Trophoblast cell (in vitro differentiated cells and primary cell): Measurements from ENCODE around the gene RPTOR.
A peak's percentile ranks its signal among the peaks of the same experiment; 100 is the strongest.

Source experiments
- DNase-seq, 2 donors: peaks; one replicate each; pipeline ENCODE4 v3.0.0-alpha.2; 2016
- H2AFZ ChIP-seq: 2 replicates; pipeline ENCODE4 v1.6.1; 2013; ENCODE audit warnings: low read length, moderate library complexity, mild to moderate bottlenecking; ENCODE audit not compliant: insufficient read depth, poor library complexity
- H2AK5ac ChIP-seq: 2 replicates; pipeline ENCODE4 v1.6.1; 2013; ENCODE audit warnings: mild to moderate bottlenecking, low read length
- H2BK120ac ChIP-seq: 2 replicates; pipeline ENCODE4 v1.6.1; 2013; ENCODE audit warnings: low read length, mild to moderate bottlenecking, moderate library complexity; ENCODE audit not compliant: insufficient read depth, poor library complexity
- H2BK12ac ChIP-seq: 2 replicates; pipeline ENCODE4 v1.6.1; 2013; ENCODE audit warnings: mild to moderate bottlenecking, low read length, moderate library complexity
- H2BK5ac ChIP-seq: 2 replicates; pipeline ENCODE4 v1.6.1; 2013; ENCODE audit warnings: low read length, low read depth, moderate library complexity, mild to moderate bottlenecking; ENCODE audit not compliant: poor library complexity
- H3K14ac ChIP-seq: 2 replicates; pipeline ENCODE4 v1.6.1; 2013; ENCODE audit warnings: mild to moderate bottlenecking, low read length
- H3K18ac ChIP-seq: 2 replicates; pipeline ENCODE4 v1.6.1; 2013; ENCODE audit warnings: mild to moderate bottlenecking, low read length
- H3K23ac ChIP-seq: 2 replicates; pipeline ENCODE4 v1.6.1; 2013; ENCODE audit warnings: low read length
- H3K27ac ChIP-seq: 2 replicates; pipeline ENCODE4 v1.5.1; 2013; ENCODE audit warnings: low read depth, mild to moderate bottlenecking, inconsistent platforms, low read length, moderate library complexity
- H3K27me3 ChIP-seq: 2 replicates; pipeline ENCODE4 v1.6.1; 2013; ENCODE audit warnings: inconsistent platforms, mild to moderate bottlenecking, low read length, moderate library complexity; ENCODE audit not compliant: insufficient read depth
- H3K36me3 ChIP-seq, 2 experiments: 1 replicate in 1 of 2; 2 replicates in 1 of 2; pipeline ENCODE4 v1.6.1; 2013; ENCODE audit warnings: low read length in 2 of 2, mild to moderate bottlenecking in 2 of 2, moderate library complexity in 1 of 2; ENCODE audit not compliant: insufficient read depth in 2 of 2, control insufficient read depth in 1 of 2
- H3K4ac ChIP-seq: 2 replicates; pipeline ENCODE4 v1.6.1; 2013; ENCODE audit warnings: low read depth, mild to moderate bottlenecking, low read length, moderate library complexity
- H3K4me1 ChIP-seq, 2 experiments: 1 replicate in 1 of 2; 2 replicates in 1 of 2; pipeline ENCODE4 v1.6.1; 2013; ENCODE audit warnings: low read length in 2 of 2, mild to moderate bottlenecking in 2 of 2, moderate library complexity in 1 of 2; ENCODE audit not compliant: insufficient read depth in 2 of 2, control insufficient read depth in 1 of 2
- H3K4me2 ChIP-seq: 2 replicates; pipeline ENCODE4 v1.6.1; 2013; ENCODE audit warnings: inconsistent platforms, mild to moderate bottlenecking, low read length, moderate library complexity
- H3K4me3 ChIP-seq: 2 replicates; pipeline ENCODE4 v1.5.1; 2013; ENCODE audit warnings: mild to moderate bottlenecking, low read depth, low read length, inconsistent platforms
- H3K79me1 ChIP-seq: one replicate; pipeline ENCODE4 v1.6.1; 2013; ENCODE audit warnings: low read length
- H3K79me2 ChIP-seq: 2 replicates; pipeline ENCODE4 v1.6.1; 2013; ENCODE audit warnings: low read length, mild to moderate bottlenecking; ENCODE audit not compliant: control insufficient read depth, insufficient read depth, poor library complexity
- H3K9ac ChIP-seq: 2 replicates; pipeline ENCODE4 v1.6.1; 2013; ENCODE audit warnings: mild to moderate bottlenecking, low read length
- H3K9me3 ChIP-seq: 2 replicates; pipeline ENCODE4 v1.6.1; 2013; ENCODE audit warnings: low read depth, mild to moderate bottlenecking, control low read depth, inconsistent platforms, low read length; ENCODE audit not compliant: insufficient read depth
- H4K12ac ChIP-seq: 2 replicates; pipeline ENCODE4 v1.6.1; 2013; ENCODE audit warnings: low read depth, mild to moderate bottlenecking, low read length, moderate library complexity
- H4K8ac ChIP-seq: 2 replicates; pipeline ENCODE4 v1.6.1; 2013; ENCODE audit warnings: low read depth, mild to moderate bottlenecking, low read length, moderate library complexity
- H4K91ac ChIP-seq: one replicate; pipeline ENCODE4 v1.6.1; 2013; ENCODE audit warnings: low read depth, mild to moderate bottlenecking, low read length, moderate library complexity
- WGBS: extraction: QIAGEN DNeasy Blood & Tissue Kit; methylation state at CpG from one replicate; pipeline ENCODE4 v1.1.7; 2013; ENCODE audit warnings: missing lambda C conversion rate; ENCODE audit not compliant: insufficient read length, insufficient coverage; ENCODE audit errors: extremely low coverage; 5-methylcytosine and 5-hydroxymethylcytosine counted together

RPTOR gene

DNA sequence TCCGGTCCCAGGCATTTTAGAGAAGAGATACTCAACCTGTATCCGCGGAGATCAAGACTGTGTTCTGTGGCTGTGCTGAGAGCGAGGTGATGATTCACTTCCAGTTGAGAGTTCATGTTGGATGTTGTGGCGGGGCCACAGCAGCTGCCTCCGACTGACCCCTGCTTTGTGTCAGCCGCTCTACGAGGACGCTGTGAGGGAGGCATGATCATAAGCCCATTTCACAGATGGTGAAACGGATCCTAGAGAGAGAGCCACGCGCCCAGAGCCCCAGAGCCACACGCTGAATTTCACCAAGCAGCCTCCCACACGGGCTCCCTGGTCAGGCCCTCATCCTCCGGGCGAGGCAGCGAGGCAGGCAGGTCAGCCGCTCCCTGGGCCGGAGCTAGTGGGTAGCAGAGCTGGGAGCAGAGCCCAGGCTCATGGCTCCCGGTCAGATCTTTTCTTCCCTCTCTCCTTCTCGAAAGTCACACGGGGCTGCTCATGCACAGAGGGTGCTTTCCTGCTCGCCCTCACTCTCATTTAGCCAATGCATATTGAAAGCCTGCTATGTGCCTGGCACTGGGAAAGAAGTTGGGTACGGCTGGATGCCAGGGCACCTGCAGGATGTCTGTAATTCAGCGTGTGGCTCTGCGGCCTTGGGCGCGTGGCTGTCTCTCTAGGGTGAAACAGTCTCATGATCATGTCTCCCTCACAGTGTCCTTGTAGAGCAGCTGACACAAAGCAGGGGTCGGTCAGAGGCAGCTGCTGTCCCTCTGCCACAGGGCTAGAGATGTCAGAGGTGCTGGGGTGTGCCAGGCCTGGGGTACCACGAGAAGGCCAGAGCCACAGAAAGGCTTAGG is 291.4 kb downstream of the RPTOR start:
- H4K12ac ChIP-seq, result no peak overlapping the region
- no peak overlapping the region for H4K8ac ChIP-seq
- no peak overlapping the region for H3K4me2 ChIP-seq
- peaks cover 4 to 7% of the 10 kb centered on the region in 2 experiments for H3K4me1 ChIP-seq
- no peak overlapping the region for H2AK5ac ChIP-seq
- H2BK120ac ChIP-seq, result no peak overlapping the region
- H3K27ac ChIP-seq, result no peak overlapping the region
- no peak overlapping the region for H3K14ac ChIP-seq
- H4K91ac ChIP-seq, result no peak overlapping the region
- H3K4me3 ChIP-seq, result no peak overlapping the region
- no peak overlapping the region for H3K18ac ChIP-seq
- no peak overlapping the region for H3K23ac ChIP-seq
- H2BK12ac ChIP-seq, result peak overlapping the region; percentile 47
- H2BK5ac ChIP-seq, result no peak overlapping the region
- peaks cover 4 to 6% of the 10 kb centered on the region in 2 experiments for H3K36me3 ChIP-seq
- no peak overlapping the region for H2AFZ ChIP-seq
- H3K27me3 ChIP-seq, result no peaks in the 10 kb centered on the region
- no peak for DNase-seq
- H3K79me2 ChIP-seq, result no peaks in the 10 kb centered on the region
- peaks cover 7% of the 10 kb centered on the region for H3K9me3 ChIP-seq
- H3K79me1 ChIP-seq, result peaks cover 3% of the 10 kb centered on the region
- no peak overlapping the region for H3K4ac ChIP-seq
- no peak overlapping the region for H3K9ac ChIP-seq
- no CpG with 5 or more reads among the region's 30 CpGs for WGBS

DNA sequence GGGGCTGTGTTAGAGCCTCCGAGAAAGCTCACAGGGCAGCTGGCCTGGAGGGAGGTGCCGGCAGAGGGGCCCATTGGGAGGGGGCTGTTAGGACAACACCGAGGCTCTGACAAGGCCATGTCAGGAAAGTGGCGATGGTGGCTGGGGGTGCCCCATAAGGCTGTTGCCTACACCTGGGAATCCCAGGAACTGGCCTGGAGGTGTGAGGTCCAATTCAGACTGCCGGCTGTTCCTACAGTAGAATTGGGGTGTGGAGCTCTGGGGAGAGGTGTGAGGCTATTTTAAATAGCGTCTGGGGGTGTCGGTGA is 292.0 kb downstream of the RPTOR start:
- Histone ChIP-seq H3K36me3 (peaks cover 4 to 6% of the 10 kb centered on the region in 2 experiments), H3K9ac (no peak overlapping the region), H3K9me3 (peaks cover 11% of the 10 kb centered on the region), H3K4me2 (no peak overlapping the region), H4K12ac (no peak overlapping the region), H3K23ac (no peak overlapping the region), H2BK120ac (no peak overlapping the region), H3K79me1 (peaks cover 3% of the 10 kb centered on the region), H3K4ac (no peak overlapping the region), H3K27ac (no peak overlapping the region), H3K14ac (no peak overlapping the region), H4K8ac (no peak overlapping the region), H3K79me2 (no peaks in the 10 kb centered on the region), H2AFZ (no peak overlapping the region), H3K18ac (no peak overlapping the region), H3K4me3 (no peak overlapping the region), H2BK5ac (no peak overlapping the region), H4K91ac (no peak overlapping the region), H3K4me1 (peaks cover 4 to 7% of the 10 kb centered on the region in 2 experiments), H2BK12ac (peak overlapping the region; percentile 47), H2AK5ac (no peak overlapping the region), H3K27me3 (no peaks in the 10 kb centered on the region)
- WGBS, result no CpG with 5 or more reads among the region's 7 CpGs
- DNase-seq, result no peak

DNA sequence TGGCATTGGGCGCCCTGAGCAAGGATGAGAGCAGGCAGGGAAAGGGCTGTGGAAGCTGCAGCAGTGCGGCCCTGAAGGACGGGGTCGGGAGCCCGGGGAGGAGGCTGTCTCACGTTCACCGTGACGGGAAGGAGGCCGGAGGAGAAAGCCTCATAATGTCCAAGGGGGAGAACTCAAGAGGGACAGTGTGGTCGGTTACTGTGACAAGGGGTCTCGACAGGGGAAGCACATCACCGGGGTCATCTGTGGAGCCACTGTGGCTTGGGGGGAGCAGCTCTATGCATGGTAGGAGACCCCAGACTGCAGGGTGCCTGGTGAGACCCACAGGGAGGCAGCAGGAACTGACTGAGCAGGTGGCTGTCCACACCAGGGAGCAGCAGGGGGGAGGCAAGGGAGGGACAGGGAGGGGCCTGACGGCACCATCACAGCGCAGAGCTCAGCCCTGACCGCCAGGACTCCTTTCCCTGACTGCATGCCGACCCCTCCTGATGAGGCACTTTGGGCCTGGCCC is 292.4 kb downstream of the RPTOR start:
- no CpG with 5 or more reads among the region's 16 CpGs for WGBS
- Histone ChIP-seq H3K23ac (no peak overlapping the region), H3K4me3 (no peak overlapping the region)

DNA sequence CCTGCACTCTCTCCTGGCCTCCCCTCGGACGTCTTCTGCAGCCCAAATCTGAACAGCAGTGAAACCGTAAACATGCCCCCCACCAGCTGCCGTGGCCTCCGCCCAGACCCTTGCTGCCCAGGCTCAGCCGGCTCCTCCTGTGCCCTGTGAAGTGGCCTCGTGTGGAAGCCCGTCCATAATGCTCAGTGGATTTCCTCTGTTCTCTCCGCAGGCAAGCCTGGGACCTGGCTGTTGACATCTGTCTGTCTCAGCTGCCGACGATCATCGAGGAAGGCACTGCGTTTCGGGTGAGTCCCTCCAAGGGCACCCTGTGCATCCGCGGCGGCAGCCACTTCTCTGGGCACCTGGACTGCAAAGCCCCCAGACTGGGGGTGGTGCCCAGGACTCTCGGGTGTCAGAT is 293.1 kb downstream of the RPTOR start:
- H4K12ac ChIP-seq, result no peak overlapping the region
- H2AK5ac ChIP-seq, result no peak overlapping the region
- H2BK12ac ChIP-seq, result no peak overlapping the region
- no peak overlapping the region for H2AFZ ChIP-seq
- H3K14ac ChIP-seq, result no peak overlapping the region
- WGBS, result no CpG with 5 or more reads among the region's 18 CpGs
- H3K9me3 ChIP-seq, result peaks cover 11% of the 10 kb centered on the region
- H3K4ac ChIP-seq, result no peak overlapping the region
- H3K4me2 ChIP-seq, result no peak overlapping the region
- no peak overlapping the region for H3K18ac ChIP-seq
- no peak overlapping the region for H3K9ac ChIP-seq
- DNase-seq, result no peak
- H2BK5ac ChIP-seq, result no peak overlapping the region
- no peak overlapping the region for H3K27ac ChIP-seq
- H3K27me3 ChIP-seq, result no peaks in the 10 kb centered on the region
- H4K91ac ChIP-seq, result no peak overlapping the region
- H3K79me2 ChIP-seq, result no peaks in the 10 kb centered on the region
- H4K8ac ChIP-seq, result no peak overlapping the region
- H3K4me1 ChIP-seq, result peaks cover 0 to 2% of the 10 kb centered on the region in 2 experiments
- H2BK120ac ChIP-seq, result no peak overlapping the region
- H3K36me3 ChIP-seq, result peaks cover 4 to 6% of the 10 kb centered on the region in 2 experiments
- peaks cover 3% of the 10 kb centered on the region for H3K79me1 ChIP-seq
- no peak overlapping the region for H3K4me3 ChIP-seq
- H3K23ac ChIP-seq, result no peak overlapping the region

More for the DNA sequence above, 292.4 kb downstream of the RPTOR start:
- H3K27me3 ChIP-seq, result no peaks in the 10 kb centered on the region
- H3K79me2 ChIP-seq, result no peaks in the 10 kb centered on the region
- no peak overlapping the region for H4K8ac ChIP-seq
- H3K9me3 ChIP-seq, result peaks cover 11% of the 10 kb centered on the region
- no peak overlapping the region for H3K14ac ChIP-seq
- H3K4ac ChIP-seq, result no peak overlapping the region
- peaks cover 3 to 7% of the 10 kb centered on the region in 2 experiments for H3K4me1 ChIP-seq
- no peak overlapping the region for H2BK120ac ChIP-seq
- no peak overlapping the region for H3K9ac ChIP-seq
- no peak overlapping the region for H3K4me2 ChIP-seq
- H3K18ac ChIP-seq, result no peak overlapping the region
- H2BK12ac ChIP-seq, result no peak overlapping the region
- H3K27ac ChIP-seq, result no peak overlapping the region
- peaks cover 3% of the 10 kb centered on the region for H3K79me1 ChIP-seq
- H4K91ac ChIP-seq, result no peak overlapping the region
- no peak overlapping the region for H2BK5ac ChIP-seq
- H2AK5ac ChIP-seq, result no peak overlapping the region
- no peak overlapping the region for H4K12ac ChIP-seq
- peaks cover 4 to 6% of the 10 kb centered on the region in 2 experiments for H3K36me3 ChIP-seq
- DNase-seq, result no peak
- no peak overlapping the region for H2AFZ ChIP-seq
